H9 (cell line): ENCODE data around the gene HSD17B12. TPM values are rescaled to one million over a fixed set of nuclear protein-coding genes. Genes with fewer than 3 reads are reported as not detected.

ENCODE experiments used
- DNase-seq: peaks from one replicate; pipeline ENCODE4 v3.0.0-alpha.2; 2017
- H2AFZ ChIP-seq: one replicate; pipeline ENCODE4 v1.6.1; 2013; ENCODE audit warnings: mild to moderate bottlenecking, low read length, control low read depth, moderate library complexity
- H2AK5ac ChIP-seq: 2 replicates; pipeline ENCODE4 v1.6.1; 2013; ENCODE audit warnings: low read length, control low read depth, mixed read lengths; ENCODE audit not compliant: insufficient read length
- H2BK120ac ChIP-seq: one replicate; pipeline ENCODE4 v1.6.1; 2013; ENCODE audit warnings: low read depth, mild to moderate bottlenecking, low read length, control low read depth, inconsistent platforms; ENCODE audit not compliant: poor library complexity, severe bottlenecking
- H2BK12ac ChIP-seq: 2 replicates; pipeline ENCODE4 v1.6.1; 2013; ENCODE audit warnings: low read length, control low read depth, mixed read lengths, low read depth; ENCODE audit not compliant: insufficient read length
- H2BK15ac ChIP-seq: 2 replicates; pipeline ENCODE4 v1.6.1; 2013; ENCODE audit warnings: low read depth, low read length, control low read depth
- H2BK20ac ChIP-seq: one replicate; pipeline ENCODE4 v1.6.1; 2013; ENCODE audit warnings: low read depth, mild to moderate bottlenecking, low read length, control low read depth, inconsistent platforms; ENCODE audit not compliant: poor library complexity, severe bottlenecking
- H2BK5ac ChIP-seq: 2 replicates; pipeline ENCODE4 v1.6.1; 2013; ENCODE audit warnings: low read length, control low read depth, mixed read lengths; ENCODE audit not compliant: insufficient read length
- H3K14ac ChIP-seq: 2 replicates; pipeline ENCODE4 v1.6.1; 2013; ENCODE audit warnings: low read length, control low read depth; ENCODE audit not compliant: insufficient read depth
- H3K18ac ChIP-seq: 2 replicates; pipeline ENCODE4 v1.6.1; 2013; ENCODE audit warnings: low read depth, mild to moderate bottlenecking, mixed read lengths, low read length, control low read depth; ENCODE audit not compliant: insufficient read length
- H3K23ac ChIP-seq: 2 replicates; pipeline ENCODE4 v1.6.1; 2013; ENCODE audit warnings: low read length, control low read depth, mixed read lengths, low read depth; ENCODE audit not compliant: insufficient read length
- H3K23me2 ChIP-seq: 2 replicates; pipeline ENCODE4 v1.6.1; 2013; ENCODE audit warnings: low read depth, mild to moderate bottlenecking, mixed read lengths, low read length, control low read depth; ENCODE audit not compliant: insufficient read length, poor library complexity, severe bottlenecking
- H3K27ac ChIP-seq: 2 replicates; pipeline ENCODE4 v1.5.1; 2013; ENCODE audit warnings: low read length, control low read depth, mixed read lengths, low read depth; ENCODE audit not compliant: insufficient read length
- H3K27me3 ChIP-seq: 2 replicates; pipeline ENCODE4 v1.6.1; 2013; ENCODE audit warnings: low read length, control low read depth, inconsistent platforms; ENCODE audit not compliant: insufficient read depth
- H3K4ac ChIP-seq: 2 replicates; pipeline ENCODE4 v1.6.1; 2013; ENCODE audit warnings: low read depth, mild to moderate bottlenecking, control low read depth, inconsistent platforms, low read length, moderate library complexity
- H3K4me1 ChIP-seq: 2 replicates; pipeline ENCODE4 v1.6.1; 2013; ENCODE audit warnings: low read length, control low read depth, inconsistent platforms; ENCODE audit not compliant: insufficient read depth
- H3K4me2 ChIP-seq: 2 replicates; pipeline ENCODE4 v1.6.1; 2013; ENCODE audit warnings: low read length, control low read depth, mixed read lengths; ENCODE audit not compliant: insufficient read length, insufficient read depth
- H3K56ac ChIP-seq: 2 replicates; pipeline ENCODE4 v1.6.1; 2013; ENCODE audit warnings: low read depth, mild to moderate bottlenecking, mixed read lengths, low read length, control low read depth; ENCODE audit not compliant: insufficient read length
- H3K79me1 ChIP-seq: 2 replicates; pipeline ENCODE4 v1.6.1; 2013; ENCODE audit warnings: low read depth, mild to moderate bottlenecking, moderate library complexity, low read length, control low read depth, inconsistent platforms; ENCODE audit not compliant: insufficient read depth, poor library complexity, severe bottlenecking
- H3K79me2 ChIP-seq: 2 replicates; pipeline ENCODE4 v1.6.1; 2013; ENCODE audit warnings: low read length, control low read depth, inconsistent platforms; ENCODE audit not compliant: insufficient read depth
- H3K9ac ChIP-seq: 2 replicates; pipeline ENCODE4 v1.6.1; 2013; ENCODE audit warnings: low read length, control low read depth, mixed read lengths; ENCODE audit not compliant: insufficient read length; ENCODE audit errors: extremely low read depth
- H3K9me3 ChIP-seq: one replicate; pipeline ENCODE4 v1.6.1; 2013; ENCODE audit warnings: low read depth, low read length, inconsistent platforms; ENCODE audit not compliant: control insufficient read depth
- H3T11ph ChIP-seq: one replicate; pipeline ENCODE4 v1.6.1; 2013; ENCODE audit warnings: mild to moderate bottlenecking, low read length, control low read depth, inconsistent platforms
- H4K20me1 ChIP-seq: one replicate; pipeline ENCODE4 v1.6.1; 2013; ENCODE audit not compliant: control insufficient read depth, insufficient read length, insufficient read depth
- H4K5ac ChIP-seq: 2 replicates; pipeline ENCODE4 v1.6.1; 2013; ENCODE audit warnings: low read depth, mild to moderate bottlenecking, mixed read lengths, low read length, control low read depth; ENCODE audit not compliant: insufficient read length
- H4K8ac ChIP-seq: replicated peaks from 2 replicates; pipeline ENCODE4 v1.6.1; 2013; ENCODE audit warnings: low read length, control low read depth, mixed read lengths, low read depth; ENCODE audit not compliant: insufficient read length
- H4K91ac ChIP-seq: 2 replicates; pipeline ENCODE4 v1.6.1; 2013; ENCODE audit warnings: low read depth, mild to moderate bottlenecking, moderate library complexity, mixed read lengths, low read length, control low read depth; ENCODE audit not compliant: insufficient read length
- H3K27ac Mint-ChIP-seq, 3 experiments: 2 replicates in 2 of 3; 3 replicates in 1 of 3; pipeline ENCODE4 v1.8.0; 2020 to 2021; ENCODE audit warnings: mixed read lengths in 3 of 3, mild to moderate bottlenecking in 1 of 3, moderate library complexity in 1 of 3
- H3K27me3 Mint-ChIP-seq: 2 replicates; pipeline ENCODE4 v1.8.0; 2021; ENCODE audit warnings: low read depth, mild to moderate bottlenecking, moderate library complexity, mixed read lengths
- H3K36me3 Mint-ChIP-seq, 3 experiments: 2 replicates in 2 of 3; 3 replicates in 1 of 3; pipeline ENCODE4 v1.8.0; 2020 to 2021; ENCODE audit warnings: low read depth in 3 of 3, mixed read lengths in 3 of 3; ENCODE audit not compliant: insufficient read depth in 1 of 3
- H3K4me1 Mint-ChIP-seq, 2 experiments: 2 replicates each; pipeline ENCODE4 v1.8.0; 2020; ENCODE audit warnings: mixed read lengths in 2 of 2
- H3K4me3 Mint-ChIP-seq, 2 experiments: 2 replicates in 1 of 2; 3 replicates in 1 of 2; pipeline ENCODE4 v1.8.0; 2020 to 2021; ENCODE audit warnings: mild to moderate bottlenecking in 2 of 2, mixed read lengths in 2 of 2, moderate library complexity in 1 of 2
- H3K9me3 Mint-ChIP-seq, 2 experiments: 2 replicates in 1 of 2; 3 replicates in 1 of 2; pipeline ENCODE4 v1.8.0; 2020; ENCODE audit warnings: mild to moderate bottlenecking in 2 of 2, mixed read lengths in 2 of 2, moderate library complexity in 1 of 2
- WGBS: extraction: QIAGEN DNeasy Blood & Tissue Kit; methylation state at CpG from one replicate; pipeline ENCODE4 v1.1.7; 2013; ENCODE audit warnings: missing lambda C conversion rate, low lambda C conversion rate, mixed read lengths; ENCODE audit not compliant: insufficient read length; ENCODE audit errors: extremely low coverage; 5-methylcytosine and 5-hydroxymethylcytosine counted together
- long read RNA-seq: library from polyadenylated mRNA; unstranded; transcript quantifications from one replicate; pipeline ENCODE4 v2.0.0, GENCODE V29; 2020
- total RNA-seq: library from RNA; stranded (reverse); gene quantifications from 2 replicates; pipeline ENCODE4 v1.2.1, GENCODE V29; 2021
- TF ChIP-seq, protein P1 (sequence below): fragments of 200-600 bp; sonication (generic); conservative IDR thresholded peaks from 3 replicates; pipeline ENCODE4 v1.8.0; 2021; ENCODE audit warnings: antibody characterized with exemption, mild to moderate bottlenecking

HSD17B12 gene
- total RNA-seq, result 107 and 111 TPM in 2 replicates
- long read RNA-seq, transcript HSD17B12-201 (11 exons, 2,571 nt), result major isoform, 469 of 513 reads
- long read RNA-seq, partial matches to known transcripts, result 6 of 513 reads
- long read RNA-seq, other reads (novel, unspliced or antisense), result 37 of 513 reads

DNA sequence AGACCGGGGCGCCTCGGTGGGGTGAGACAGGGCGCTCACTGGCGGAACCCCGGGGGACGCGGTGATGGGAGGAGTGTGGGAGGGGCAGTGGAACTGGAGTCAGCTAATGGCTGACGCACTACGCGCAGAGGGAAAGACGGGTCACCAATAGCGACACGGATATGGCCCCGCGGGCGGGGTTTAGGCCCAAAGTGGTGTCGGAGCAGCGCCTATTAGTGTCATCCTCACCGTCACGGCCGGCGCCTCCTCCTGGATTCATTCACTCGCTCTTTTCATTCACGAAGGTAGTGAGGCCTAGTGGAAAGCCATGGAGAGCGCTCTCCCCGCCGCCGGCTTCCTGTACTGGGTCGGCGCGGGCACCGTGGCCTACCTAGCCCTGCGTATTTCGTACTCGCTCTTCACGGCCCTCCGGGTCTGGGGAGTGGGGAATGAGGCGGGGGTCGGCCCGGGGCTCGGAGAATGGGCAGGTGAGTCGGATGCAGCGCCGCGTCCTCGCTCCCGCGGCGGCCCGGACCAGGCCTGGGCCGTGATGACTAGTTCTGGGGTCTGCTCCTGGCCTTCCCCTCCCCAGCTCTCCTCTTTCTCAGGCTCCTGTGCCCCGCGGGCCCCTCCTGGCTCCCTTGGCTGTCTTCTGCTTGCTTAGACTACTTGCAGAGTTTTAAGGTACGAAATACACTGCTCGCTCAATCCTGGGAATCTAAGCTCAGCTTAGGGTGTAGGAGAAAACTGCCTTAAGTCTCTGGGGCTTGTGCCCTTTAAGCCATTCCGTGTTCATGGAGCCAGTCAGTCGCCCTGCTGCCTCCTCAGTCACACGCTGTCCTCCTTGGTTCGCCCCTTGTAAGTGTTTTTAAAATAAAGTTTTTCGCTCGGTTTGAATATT is at the start of gene HSD17B12:
HSD17B12 (plus strand) TSS at position 218 of the 880 bp plus-strand sequence; CDS start at position 308, 90 bp downstream.
- Histone ChIP-seq H4K8ac (no peak within 1 kb of the TSS), H2BK5ac (peak within 1 kb of the TSS; percentile 73), H2BK120ac (no peak within 1 kb of the TSS), H3K79me2 (peaks cover 20% of the 10 kb centered on the region; the same call in 1 of the 2 replicates), H3K27me3 (no peaks in the 10 kb centered on the region), H3K9ac (peak within 1 kb of the TSS; percentile 98), H3K23me2 (peaks cover 6% of the 10 kb centered on the region), H3K79me1 (peaks cover 3% of the 10 kb centered on the region), H3K18ac (peak within 1 kb of the TSS; percentile 97), H3K4ac (no peak within 1 kb of the TSS; the same call in 1 of the 2 replicates), H2BK12ac (no peak within 1 kb of the TSS), H4K5ac (peak within 1 kb of the TSS; percentile 59), H2BK20ac (no peak within 1 kb of the TSS), H3K9me3 (no peaks in the 10 kb centered on the region), H4K20me1 (no peaks in the 10 kb centered on the region), H3K14ac (peak within 1 kb of the TSS; percentile 96), H2BK15ac (no peak within 1 kb of the TSS), H3K4me1 (peaks cover 3% of the 10 kb centered on the region; the same call in 1 of the 2 replicates), H3T11ph (no peak within 1 kb of the TSS), H3K27ac (peak within 1 kb of the TSS; percentile 38), H2AK5ac (no peak within 1 kb of the TSS), H3K56ac (no peak within 1 kb of the TSS), H4K91ac (no peak within 1 kb of the TSS), H2AFZ (no peak within 1 kb of the TSS), H3K4me2 (peak within 1 kb of the TSS; percentile 79), H3K23ac (no peak within 1 kb of the TSS)
- Mint-ChIP-seq H3K27me3 (no peaks in the 10 kb centered on the region), H3K4me1 (peaks cover 32 to 36% of the 10 kb centered on the region in 2 experiments), H3K27ac (peak within 1 kb of the TSS; percentile 94 to 99 (median 98)), H3K9me3 (peaks cover 18 to 21% of the 10 kb centered on the region in 2 experiments), H3K36me3 (peaks cover 14 to 27% (median 25%) of the 10 kb centered on the region in 3 experiments), H3K4me3 (peak within 1 kb of the TSS; percentile 90 to 97)
- WGBS, result no CpG with 5 or more reads among the region's 62 CpGs
- TF ChIP-seq, protein P1, sequence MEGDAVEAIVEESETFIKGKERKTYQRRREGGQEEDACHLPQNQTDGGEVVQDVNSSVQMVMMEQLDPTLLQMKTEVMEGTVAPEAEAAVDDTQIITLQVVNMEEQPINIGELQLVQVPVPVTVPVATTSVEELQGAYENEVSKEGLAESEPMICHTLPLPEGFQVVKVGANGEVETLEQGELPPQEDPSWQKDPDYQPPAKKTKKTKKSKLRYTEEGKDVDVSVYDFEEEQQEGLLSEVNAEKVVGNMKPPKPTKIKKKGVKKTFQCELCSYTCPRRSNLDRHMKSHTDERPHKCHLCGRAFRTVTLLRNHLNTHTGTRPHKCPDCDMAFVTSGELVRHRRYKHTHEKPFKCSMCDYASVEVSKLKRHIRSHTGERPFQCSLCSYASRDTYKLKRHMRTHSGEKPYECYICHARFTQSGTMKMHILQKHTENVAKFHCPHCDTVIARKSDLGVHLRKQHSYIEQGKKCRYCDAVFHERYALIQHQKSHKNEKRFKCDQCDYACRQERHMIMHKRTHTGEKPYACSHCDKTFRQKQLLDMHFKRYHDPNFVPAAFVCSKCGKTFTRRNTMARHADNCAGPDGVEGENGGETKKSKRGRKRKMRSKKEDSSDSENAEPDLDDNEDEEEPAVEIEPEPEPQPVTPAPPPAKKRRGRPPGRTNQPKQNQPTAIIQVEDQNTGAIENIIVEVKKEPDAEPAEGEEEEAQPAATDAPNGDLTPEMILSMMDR, result no peak
- peak; percentile 100 for DNase-seq
